ENCODE data around the gene PNPLA7. TPM values are rescaled to one million over a fixed set of nuclear protein-coding genes. Genes with fewer than 3 reads are reported as not detected.

Gene PNPLA7
- total RNA-seq, 1 donor from 2014 or later = 18.3 TPM

DNA sequence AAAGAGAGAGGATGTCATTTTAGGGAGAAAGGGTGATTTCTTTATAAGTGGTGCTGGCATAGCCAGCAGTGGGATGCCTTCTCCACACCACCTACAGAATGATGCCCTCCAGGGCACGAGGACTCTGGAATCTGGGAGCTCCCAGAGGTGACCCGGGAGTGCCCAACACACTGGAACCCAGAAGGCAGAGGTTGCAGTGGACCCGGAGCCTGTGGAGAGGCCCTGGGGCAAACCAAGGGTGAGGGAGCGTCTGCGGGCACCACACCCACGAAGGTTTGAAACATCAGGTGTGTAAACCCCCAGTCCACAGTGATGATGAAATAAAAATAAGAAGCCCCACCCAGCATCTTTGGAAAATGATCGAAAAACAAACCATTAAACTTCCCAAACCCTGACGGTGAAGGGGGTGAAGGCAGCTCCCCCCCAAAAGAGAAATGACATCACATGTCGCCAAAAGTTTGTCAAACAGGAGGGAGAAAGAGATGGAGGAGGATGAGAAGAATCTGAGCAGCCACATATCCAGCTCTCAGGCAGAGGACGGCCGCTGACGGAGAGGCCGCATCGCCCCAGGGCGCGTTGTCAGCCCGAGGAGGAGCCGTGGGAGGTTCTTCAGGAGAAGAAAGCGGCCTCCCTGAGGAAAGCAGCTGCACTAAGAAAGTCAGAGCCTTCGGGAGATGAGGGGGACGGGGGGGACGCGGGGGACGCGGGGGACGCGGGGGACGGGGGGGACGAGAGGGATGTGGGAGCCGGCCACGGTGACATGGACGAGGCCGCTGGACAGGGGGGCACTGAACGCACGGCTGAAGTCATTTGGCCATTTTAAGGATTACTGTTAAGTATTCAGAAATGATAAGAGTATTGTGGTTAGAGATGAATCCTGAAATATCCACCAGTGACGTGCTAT, 47.9 kb downstream of the PNPLA7 start:
- no peak for ATAC-seq

DNA sequence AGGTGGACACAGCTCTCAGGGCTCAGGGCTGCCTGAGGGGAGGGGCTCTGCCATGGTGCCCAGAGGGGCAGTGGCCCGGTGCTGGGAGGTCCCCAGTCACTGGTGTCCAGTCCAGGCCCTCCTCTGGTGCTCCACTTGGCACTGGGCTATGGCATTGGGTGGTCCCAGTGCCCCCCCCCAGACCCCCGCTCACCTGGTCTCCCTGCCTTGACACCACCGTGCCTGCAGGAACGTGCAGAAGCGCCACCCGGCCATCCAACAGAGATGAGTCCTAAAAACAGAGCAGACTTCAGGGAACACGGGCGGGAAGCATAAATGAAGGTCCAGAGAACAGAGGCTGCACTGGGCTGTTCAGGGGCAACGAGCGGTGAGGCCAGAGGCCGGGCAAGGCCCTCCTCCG, 48.7 kb downstream of the PNPLA7 start:
- intact Hi-C loops (cut with DNase I) = no loop called here
- ATAC-seq (no peak), DNase-seq (ENCODE audit: low spot score) (no peak)

More for the DNA sequence above, 47.9 kb downstream of the PNPLA7 start:
- intact Hi-C loops (cut with DNase I) = no loop called here
- no peak for DNase-seq (ENCODE audit: low spot score)

DNA sequence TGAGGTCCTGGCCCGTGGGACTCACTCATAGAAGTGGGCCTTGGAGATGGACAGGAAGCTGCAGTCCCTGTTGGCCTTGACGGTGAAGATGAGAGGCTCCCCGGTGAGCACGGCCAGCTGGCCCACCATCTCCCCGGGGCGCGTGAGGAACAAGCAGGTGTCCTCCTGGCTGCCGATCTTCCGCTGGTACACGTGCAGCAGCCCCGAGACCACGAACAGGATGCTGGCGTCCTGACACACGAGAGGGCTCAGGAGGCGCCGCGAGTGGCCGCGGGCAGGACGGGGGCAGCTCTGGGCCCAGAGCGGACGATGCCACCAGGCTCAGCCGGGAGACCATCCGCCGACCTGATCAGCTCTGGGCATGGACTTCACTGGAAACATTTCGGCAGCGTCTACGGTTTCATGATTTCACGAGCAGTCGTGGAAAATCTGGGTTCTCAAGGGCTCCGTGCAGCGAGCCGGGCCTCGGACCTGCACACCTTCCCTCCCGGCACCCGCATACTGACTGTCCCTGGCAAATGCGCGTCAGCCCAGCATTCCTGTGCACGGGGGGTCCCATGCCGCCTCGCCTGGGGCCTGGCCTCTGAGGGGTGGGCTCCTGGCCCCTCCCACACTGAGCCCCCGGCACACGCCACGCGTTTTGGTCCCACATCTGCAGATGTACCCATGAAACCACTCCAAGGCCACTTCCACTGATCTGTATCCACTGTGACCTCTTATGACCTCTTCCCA, 49.4 kb downstream of the PNPLA7 start:
- ATAC-seq = no peak
- intact Hi-C loops (cut with DNase I) = no loop called here
- DNase-seq (ENCODE audit: low spot score) = no peak

DNA sequence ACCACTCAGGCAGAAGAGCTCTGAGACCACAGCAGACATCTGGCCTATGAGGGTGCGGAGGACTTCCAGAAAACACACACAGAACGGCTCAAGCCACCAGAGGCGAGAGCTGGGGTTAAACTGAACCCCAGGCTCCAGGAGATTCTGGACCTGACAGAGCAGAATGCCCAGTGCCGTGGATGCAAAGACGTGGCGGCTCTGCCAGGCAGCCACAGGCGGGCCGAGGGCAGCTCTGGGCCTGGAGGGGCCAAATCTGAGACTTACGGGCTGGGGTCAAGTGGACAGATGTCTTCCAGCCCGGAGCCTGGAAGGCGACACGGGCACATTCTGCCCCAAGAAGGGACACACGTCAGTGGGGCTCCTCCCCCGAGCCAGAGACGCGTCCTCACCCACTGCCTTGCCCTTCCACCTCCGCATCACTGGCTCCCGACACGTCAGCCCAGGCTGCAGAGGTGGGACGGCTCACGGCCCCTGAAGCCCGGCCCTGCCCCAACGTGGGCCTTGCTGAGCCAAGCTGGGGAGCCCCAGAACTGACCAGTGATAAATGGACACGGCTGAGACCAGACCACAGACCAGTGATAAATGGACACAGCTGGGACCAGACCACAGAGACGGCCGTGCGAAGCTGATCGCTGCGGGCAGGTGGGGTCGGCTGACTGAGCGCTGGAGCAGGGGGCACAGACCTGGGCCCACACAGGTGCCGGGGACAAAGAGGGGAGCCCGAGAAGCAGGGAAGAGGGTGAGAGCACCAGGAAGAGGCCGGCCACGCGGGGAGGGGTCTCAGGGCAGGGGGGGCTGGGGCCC, 50.1 kb downstream of the PNPLA7 start:
- intact Hi-C loops (cut with DNase I) = no loop called here
- no peak for DNase-seq (ENCODE audit: low spot score)
- no peak for ATAC-seq

DNA sequence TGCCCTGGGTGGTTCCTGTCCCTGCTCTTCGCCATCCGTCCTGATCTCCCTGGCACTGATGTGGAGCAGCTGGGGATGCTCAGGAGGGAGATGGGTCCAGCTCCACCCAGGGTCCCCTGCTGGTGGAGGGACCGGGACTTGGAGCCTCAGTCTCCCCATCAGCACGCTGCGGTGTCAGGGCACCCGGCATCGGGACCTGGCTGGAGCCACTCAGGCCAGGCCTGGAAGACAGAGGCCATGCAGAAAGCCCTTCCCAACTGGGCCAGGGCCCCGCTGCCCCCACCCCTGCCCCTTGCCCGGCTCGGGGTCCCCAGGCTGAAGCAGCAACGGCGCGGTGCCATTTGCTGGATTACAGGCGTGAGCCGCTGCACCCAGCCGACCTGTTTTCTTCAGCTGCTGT, 50.8 kb downstream of the PNPLA7 start:
- ATAC-seq (no peak), DNase-seq (ENCODE audit: low spot score) (no peak)

DNA sequence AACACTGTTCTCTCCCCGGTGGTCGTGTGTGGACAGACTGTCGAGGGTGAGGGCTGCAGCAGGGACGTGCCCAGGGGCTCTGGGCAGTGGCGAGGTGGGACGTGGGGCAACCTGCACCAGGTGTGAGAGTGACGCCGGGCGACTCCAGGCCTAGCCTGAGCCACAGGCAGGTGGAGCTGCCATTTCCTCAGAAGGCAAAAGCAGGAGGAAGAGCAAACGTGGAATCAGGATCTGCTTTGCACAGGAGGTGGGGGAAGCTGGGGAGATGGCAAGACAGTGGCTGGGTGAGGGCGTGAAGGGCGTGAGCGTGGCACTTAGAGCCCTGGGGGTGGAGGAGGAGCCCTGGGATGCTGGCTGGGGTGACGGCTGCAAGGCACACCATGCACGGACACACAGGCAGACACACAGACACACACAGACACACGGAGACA, 51.5 kb downstream of the PNPLA7 start:
- DNase-seq (ENCODE audit: low spot score) (no peak), ATAC-seq (no peak)
- intact Hi-C loops (cut with DNase I) = no loop called here

More for the DNA sequence above, 50.8 kb downstream of the PNPLA7 start:
- intact Hi-C loops (cut with DNase I) = no loop called here

DNA sequence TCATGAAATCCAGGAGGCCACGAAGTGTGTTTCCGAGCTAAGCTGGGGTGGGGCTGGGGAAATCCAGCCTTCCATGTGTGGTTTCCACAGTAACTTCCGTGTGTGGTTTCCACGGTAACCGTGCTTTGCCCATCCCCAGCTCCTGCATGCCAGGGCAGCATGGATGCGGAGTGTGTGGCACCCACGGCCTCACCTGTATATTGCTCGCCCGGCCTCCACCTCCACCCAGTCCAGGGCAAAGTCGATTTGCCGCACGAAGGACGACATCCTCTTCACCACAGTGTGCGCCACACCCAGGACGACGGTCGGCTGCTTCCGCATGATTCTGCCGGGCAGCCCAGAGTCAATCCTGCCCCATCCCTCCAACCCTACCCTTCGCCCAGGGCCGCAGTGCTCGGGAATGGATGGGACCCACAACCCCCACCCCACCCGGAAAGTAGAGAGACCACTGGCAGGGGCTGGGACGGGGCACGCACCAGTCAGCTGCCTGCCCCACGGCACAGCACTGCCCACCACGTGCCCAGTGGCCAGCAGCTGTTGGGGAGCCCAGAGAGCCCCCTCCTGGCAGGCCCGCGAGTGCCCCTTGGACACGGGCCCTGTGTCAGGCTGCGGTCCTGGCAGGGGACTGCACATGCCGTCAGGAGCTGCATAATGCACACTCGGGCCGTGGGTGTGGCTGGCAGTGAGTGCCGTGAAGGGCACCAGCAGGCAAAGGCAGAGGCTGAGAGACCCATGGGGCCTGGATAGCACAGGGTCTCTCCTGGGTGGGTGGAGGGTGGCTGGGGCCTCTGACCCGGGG, 52.1 kb downstream of the PNPLA7 start:
- DNase-seq (ENCODE audit: low spot score) = peak; percentile 34
- intact Hi-C loops (cut with DNase I) = no loop called here
- no peak for ATAC-seq

DNA sequence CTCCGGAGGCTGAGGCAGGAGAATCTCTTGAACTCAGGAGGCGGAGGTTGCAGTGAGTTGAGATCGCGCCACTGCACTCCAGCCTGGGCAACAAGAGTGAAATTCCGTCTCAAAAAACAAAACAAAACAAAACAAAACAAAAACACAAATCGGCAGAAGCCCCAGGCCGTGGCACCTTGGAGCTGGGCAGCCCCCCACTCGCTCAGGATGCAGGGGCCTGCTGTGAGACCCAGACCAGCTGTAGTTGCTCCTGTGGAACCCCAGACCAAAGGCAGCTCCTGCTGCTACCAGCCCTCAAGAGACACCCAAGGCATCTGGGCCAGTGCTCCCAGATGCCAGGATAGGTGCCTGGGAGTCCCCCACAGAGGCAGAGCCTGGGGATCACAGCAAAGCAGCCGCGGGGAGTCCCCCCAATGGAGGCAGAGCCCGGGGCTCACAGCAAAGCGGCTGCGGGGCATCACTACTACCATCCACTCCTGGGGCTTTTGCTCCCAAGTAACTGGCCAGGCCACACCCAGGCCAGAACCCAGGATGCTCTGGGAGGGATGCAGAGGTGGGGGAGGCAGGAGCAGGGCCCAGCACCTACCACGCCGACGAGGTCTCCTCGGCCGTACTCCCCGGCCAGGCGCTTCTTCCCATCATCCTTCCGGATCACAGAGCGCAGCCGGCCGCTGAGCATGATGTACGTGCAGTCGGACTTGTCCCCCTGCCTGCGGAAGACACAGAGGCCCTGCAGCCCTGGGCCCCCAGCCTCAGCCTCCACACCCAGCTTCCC, 53.4 kb downstream of the PNPLA7 start:
- intact Hi-C loops (cut with DNase I) = no loop called here
- ATAC-seq = no peak
- peak; percentile 46 for DNase-seq (ENCODE audit: low spot score)

DNA sequence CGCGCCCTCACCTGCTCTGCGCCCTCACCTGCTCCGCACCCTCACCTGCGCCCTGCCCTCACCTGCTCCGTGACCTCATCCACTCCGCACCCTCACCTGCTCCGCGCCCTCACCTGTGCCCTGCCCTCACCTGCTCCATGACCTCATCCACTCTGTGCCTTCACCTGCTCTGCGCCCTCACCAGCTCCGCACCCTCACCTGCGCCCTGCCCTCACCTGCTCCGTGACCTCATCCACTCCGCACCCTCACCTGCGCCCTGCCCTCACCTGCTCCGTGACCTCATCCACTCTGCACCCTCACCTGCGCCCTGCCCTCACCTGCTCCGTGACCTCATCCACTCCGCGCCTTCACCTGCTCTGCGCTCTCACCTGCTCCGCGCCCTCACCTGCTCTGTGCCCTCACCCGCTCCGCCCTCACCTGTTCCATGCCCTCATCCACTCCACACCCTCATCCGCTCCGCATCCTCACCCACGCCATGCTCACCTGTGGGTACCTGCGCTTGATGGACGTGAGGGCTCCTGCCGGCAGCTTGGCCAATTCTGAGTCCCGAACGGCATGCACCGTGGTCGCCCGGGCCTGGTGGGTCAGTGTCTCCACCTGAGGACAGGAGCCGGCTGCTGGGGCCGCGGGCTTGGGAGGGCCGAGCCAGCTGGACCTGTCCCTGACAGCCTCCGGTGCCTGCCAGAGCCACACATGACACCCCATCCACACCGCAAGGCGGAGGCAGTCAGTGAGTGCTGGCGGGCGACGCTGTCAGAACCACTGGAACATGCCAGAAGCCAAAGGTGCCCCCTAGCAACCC, 55.5 kb downstream of the PNPLA7 start:
- DNase-seq (ENCODE audit: low spot score) (peak; percentile 46), ATAC-seq (no peak)
- intact Hi-C loops (cut with DNase I) = no loop called here

DNA sequence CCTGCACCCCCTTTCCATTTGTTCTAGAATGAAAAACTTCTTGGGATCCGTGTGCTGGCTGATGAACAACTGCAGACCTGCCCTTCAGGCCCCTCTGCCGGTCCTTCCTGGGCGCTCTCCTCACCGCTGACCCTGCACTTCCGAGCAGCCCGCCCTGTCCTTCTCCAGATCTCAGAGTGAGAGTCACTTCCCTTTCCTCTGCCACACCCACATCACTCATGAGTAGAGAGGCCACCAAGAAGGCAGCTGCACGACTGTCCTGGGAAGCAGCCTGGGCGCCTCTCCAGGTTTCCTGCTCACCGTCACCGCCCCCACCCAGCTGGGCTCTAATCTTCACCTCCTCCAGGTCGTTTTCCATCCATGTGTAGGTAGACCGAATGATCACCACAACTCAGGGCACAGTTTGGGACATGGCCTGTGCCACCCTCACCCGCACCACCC, 56.1 kb downstream of the PNPLA7 start:
- DNase-seq (ENCODE audit: low spot score) (peak; percentile 58), ATAC-seq (peak; percentile 46)
- intact Hi-C loops (cut with DNase I) = no loop called here

DNA sequence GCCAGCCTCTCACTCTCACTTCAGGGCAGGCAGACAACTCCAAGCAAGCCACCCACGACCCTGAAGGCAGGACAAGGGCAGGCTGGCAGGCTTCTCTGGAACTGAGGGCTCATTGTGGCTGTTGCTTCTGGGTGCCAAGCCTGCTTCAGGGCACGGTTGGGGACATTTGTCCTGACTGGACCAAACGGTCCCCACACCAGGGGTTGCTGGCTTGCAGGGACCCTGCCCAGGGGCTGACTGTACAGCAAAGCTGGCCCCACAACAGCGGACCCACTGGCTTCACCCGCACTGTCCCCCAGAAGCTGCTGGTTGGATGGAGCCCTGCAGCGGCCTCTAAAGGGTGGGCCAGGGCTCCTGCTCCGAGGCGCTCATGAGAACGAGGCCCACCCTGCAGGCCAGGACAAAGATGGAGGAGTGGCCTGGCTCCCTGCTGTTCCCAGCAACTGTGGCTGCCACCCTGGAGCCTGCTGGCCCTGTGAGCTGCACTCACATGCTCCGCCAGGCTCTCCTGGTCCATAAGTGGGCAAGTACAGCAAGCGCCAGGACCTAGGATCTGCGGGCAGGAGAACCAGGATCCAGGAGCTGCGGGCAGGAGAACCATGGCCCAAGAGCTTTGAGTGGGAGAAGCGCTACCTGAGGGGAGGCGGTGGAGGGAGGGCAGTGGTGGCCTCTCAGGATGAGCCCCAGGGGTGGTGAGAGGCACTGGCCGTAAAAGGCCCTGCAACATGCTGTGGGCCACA, 56.7 kb downstream of the PNPLA7 start:
- intact Hi-C loops (cut with DNase I) = no loop called here
- ATAC-seq = peak; percentile 43
- peak; percentile 50 for DNase-seq (ENCODE audit: low spot score)

DNA sequence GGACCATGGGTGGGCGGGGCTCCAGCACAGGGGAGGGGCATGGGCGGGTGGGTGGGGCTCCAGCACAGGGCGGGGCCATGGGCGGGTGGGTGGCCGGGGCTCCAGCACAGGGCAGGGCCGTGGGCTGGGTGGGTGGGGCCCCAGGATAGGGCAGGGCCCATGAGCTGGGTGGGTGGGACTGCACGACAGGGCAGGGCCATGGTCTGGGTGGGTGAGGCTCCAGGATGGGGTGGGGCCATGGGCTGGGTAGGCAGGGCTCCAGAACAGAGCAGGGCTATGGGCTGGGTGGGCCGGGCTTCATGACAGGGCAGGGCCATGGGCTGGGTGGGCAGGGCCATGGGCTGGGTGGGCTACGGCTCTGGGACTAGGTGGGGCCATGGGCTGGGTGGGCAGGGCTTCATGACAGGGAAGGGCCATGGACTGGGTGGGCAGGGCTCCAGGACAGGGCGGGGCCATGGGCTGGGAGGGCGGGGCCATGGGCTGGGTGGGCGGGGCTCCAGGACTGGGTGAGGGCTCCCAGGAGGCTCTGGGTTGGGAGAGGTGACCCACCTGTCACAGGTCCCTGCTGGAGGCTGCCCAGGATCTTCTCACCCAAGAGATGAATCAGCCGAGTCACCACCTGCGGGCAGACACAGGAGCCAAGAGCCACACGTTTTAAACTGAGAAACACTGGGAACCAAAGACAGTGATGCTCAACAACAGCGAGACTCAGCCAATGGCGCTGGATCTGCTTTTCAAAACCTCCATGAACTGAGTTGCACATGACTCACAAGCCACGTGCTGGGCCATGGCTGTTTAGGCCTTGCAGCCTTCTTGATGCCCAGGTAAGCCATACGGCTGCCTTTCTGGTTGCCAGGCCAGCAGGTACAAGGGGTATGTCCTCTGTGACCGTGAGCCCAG, 57.5 kb downstream of the PNPLA7 start:
- intact Hi-C loops (cut with DNase I) = no loop called here
- ATAC-seq (peak; percentile 27), DNase-seq (ENCODE audit: low spot score) (no peak)

DNA sequence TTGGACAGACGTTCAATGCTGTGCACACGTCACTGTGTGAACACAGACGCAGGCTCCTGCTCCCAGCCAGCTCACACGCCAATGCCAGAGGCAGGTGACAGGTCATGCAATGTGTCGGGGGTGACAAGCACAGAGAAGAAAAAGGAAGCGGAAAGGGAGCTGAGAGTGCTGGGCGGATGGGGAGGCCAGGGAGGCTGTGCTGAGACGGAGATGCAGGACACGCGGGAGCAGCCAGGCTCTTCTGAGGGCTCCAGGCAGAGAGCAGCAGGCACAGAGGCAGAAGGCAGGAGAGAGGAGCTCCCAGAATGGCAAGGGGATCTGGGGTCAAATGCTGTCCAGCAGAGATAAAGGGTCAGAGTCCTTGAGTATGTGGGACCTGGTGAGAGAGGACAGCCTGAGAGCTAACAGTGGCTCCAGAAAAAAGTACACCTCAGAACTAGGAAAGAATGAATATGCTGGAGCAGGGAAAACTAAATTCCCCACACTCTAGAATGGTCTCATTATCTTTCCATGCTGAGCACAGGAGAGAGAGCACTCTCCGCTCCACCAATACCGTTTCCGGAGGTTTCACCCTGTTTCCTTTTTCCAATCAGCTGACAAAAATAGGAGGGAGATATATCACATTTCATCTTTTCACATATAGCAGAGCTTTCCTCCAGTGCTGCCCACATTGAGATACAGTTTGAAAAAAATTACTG, 58.3 kb downstream of the PNPLA7 start:
- ATAC-seq = no peak
- no peak for DNase-seq (ENCODE audit: low spot score)
- intact Hi-C loops (cut with DNase I) = no loop called here

DNA sequence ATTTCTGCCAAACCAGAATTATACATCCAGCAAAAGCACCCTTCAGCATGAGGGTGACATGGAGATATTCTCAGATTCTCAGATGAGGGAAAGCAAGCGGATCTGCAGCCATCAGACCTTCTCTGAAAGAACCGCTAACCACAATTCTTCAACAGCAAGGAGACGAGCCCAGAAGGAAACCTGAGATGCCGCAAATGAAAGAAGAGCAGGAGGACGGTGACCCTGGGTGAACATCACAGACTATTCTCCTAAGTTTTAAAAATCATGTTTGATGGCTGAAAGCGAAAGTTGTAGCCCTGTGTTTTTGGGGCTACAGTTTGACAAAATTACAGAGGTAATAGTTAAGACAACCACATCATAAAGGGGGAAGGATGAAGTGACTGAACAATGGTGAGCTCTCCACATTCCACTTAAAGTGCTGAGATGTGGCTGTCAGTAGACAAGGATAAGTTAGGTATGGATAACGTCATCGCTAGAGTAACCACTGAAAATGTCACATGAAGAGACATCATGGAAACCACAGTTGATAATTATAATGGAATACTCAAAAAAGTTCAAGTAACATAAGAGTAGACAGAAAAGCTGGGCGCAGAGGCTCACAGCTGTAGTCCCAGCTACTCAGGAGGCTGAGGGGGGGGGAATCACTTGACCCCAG, 59.5 kb downstream of the PNPLA7 start:
- no peak for DNase-seq (ENCODE audit: low spot score)
- intact Hi-C loops (cut with DNase I) = no loop called here
- no peak for ATAC-seq
